ENCODE data around the gene CYSTM1.

CYSTM1 gene

DNA sequence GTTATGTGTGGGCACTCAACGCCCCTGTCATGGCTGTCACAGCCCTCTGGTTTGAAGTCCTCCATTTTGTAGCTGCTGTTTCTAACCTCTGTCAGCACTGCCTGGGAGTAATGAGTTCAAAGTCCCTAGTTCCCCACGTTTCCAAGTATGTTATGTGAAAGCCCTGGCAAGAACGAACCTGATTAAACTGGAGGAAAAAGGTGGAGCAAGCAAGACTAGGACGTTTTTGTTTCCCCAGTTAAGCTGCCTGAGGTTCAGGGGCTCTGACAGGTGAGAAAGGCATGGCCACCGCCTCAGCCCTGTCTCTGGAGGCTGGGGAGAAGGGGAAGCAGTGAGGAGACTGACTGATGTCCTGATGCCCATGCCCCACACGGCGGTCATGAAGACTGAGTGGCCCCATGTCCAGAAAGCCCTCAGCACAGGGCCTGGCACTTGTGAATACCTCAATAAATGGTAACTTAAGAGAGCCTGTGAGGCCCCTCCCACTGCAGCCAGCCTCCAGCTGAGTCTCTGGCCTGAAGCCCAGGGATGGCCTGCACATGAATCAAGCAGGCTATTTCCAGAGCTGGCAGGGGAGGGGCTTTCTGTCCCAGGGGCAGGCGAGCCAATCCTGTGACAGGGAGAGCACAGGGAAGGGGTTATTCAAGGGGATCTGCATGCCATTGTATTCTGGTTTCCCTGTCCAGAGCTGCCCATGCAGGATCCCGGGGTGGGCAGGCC, 66.2 kb downstream of the CYSTM1 start:
- peak; percentile 80 for DNase-seq (ENCODE audit: low read depth)
- TF ChIP-seq, protein P1, sequence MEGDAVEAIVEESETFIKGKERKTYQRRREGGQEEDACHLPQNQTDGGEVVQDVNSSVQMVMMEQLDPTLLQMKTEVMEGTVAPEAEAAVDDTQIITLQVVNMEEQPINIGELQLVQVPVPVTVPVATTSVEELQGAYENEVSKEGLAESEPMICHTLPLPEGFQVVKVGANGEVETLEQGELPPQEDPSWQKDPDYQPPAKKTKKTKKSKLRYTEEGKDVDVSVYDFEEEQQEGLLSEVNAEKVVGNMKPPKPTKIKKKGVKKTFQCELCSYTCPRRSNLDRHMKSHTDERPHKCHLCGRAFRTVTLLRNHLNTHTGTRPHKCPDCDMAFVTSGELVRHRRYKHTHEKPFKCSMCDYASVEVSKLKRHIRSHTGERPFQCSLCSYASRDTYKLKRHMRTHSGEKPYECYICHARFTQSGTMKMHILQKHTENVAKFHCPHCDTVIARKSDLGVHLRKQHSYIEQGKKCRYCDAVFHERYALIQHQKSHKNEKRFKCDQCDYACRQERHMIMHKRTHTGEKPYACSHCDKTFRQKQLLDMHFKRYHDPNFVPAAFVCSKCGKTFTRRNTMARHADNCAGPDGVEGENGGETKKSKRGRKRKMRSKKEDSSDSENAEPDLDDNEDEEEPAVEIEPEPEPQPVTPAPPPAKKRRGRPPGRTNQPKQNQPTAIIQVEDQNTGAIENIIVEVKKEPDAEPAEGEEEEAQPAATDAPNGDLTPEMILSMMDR (conservative IDR thresholded peaks at IDR 0.05; ENCODE audit: low read depth, low read length), result no peak
- H3K4me3 ChIP-seq (ENCODE audit: low read length), result no peak overlapping the region

DNA sequence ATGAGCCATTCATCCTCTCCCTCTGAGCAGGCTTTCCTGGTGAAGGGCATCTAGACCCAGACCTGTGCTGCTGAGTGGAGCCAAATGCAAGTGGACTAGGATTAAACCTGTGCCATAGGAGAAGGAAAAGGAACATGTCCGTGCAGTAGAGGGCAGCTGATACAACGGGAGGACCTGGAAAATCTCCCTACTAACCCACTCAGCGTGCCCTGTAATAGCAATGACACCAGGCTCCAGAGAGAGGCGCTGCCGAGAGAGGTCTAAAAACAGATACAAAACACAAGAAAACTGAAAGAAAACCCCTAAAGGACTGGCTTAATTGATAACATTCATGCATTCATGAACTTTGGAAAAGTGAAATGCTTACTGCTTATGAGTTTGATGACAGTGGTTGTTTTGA, 67.1 kb downstream of the CYSTM1 start:
- DNase-seq (ENCODE audit: low read depth), result no peak
- TF ChIP-seq, protein P1 (conservative IDR thresholded peaks at IDR 0.05; ENCODE audit: low read depth, low read length), result peak; percentile 28
- H3K4me3 ChIP-seq (ENCODE audit: low read length), result no peak overlapping the region

DNA sequence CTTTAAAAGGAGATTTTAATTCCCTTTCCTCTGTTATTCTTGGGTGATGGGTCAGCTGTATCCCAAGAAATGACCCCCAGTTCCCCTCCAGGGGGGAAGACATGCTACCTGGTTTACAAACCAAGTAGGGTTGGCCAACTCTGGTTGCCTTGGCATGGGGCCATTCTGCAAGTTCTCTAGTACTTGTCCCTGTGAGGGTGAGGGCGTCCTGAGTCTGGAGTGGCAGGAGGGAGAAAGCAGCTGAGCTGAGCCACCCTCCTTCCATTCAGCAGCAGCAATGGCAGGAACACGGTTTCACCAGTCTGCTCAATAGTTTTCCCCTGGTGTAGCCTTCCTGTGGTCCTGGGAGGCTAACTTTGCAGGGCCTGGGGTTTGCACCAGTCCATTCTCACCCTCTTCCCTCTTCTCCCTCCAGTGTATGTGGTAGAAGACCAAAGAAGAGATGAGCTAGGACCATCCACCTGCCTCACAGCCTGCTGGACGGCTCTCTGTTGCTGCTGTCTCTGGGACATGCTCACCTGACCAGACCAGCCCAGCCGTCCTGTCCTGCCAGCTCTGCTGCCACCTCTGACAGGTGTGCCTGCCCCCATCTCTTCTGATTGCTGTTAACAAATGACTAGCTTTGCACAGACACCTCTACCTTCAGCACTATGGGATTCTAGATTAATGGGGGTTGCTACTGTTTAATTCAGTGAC, 68.0 kb downstream of the CYSTM1 start:
- H3K4me3 ChIP-seq (ENCODE audit: low read length), result no peak overlapping the region
- TF ChIP-seq, protein P1 (conservative IDR thresholded peaks at IDR 0.05; ENCODE audit: low read depth, low read length), result no peak
- no peak for DNase-seq (ENCODE audit: low read depth)

DNA sequence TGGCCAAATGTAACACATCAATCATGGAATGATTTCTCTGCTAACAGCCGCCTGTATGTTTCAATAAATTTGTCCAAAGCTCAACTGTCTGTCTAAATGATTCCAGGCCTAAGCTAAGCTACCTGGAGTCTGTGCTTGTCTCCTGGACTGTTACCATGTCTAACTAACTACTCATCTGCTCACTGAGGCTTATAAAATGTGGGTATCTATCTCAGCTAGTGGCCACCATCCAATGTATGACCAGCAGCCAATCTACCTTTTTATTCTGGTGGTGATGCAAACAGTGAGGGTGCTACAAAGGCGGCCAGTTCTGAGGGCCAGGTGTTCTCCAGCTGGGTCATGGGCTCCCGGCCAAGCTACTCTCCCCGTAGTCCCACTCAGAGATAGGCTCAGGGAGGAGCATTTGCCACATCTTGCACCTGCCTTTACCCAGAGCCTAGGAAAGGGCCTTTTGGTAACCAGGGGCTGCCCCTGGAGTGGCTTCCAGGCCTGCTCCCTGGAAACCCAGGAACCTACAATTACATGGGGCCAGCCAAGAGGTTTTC, 68.8 kb downstream of the CYSTM1 start:
- TF ChIP-seq, protein P1 (conservative IDR thresholded peaks at IDR 0.05; ENCODE audit: low read depth, low read length), result no peak
- no peak for DNase-seq (ENCODE audit: low read depth)
- H3K4me3 ChIP-seq (ENCODE audit: low read length), result no peak overlapping the region

DNA sequence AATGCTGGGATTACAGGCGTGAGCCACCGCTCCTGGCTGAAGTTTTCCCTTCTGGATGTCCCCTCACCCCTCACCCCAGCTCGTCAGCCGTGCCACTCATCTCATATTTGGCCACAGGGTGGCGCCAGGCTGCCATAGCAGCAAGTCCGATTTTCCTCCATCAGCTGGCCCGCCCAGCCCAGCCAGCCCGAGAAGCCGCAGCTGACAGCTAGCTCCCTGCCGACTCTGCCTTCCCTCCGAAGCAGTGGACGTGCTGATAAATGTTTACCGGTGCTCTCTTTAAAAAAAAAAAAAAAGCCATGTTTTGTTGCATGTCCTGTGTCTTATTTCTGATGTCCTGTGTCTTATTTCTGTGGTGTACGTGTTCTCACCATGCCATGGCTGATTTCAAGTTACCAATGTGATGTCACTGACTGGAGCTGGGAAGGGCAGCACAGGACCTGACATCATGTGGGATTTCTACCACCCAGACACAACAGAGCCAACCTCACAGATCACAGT, 69.6 kb downstream of the CYSTM1 start:
- H3K4me3 ChIP-seq (ENCODE audit: low read length), result no peak overlapping the region
- peak; percentile 51 for DNase-seq (ENCODE audit: low read depth)

DNA sequence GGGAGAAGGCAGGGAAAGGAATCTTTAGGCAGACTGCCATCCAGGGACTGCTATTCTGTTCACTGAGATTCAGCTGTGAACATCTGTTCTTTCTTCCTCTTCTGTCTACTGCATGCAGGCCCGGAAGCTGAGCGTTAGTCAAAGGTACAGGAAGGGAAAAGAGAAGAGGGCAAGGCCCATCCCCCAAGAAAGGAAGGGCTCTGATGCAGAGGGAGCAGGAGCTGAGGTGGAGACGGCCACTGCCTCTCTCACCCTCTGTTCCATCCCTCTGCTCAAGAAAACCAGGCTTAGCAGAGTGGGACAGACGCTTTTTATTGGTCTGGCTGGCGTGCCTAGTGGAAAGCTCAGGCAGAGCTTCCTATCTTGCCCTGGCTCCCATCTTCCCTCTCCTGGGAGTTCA, 70.4 kb downstream of the CYSTM1 start:
- DNase-seq (ENCODE audit: low read depth), result no peak
- TF ChIP-seq, protein P1 (conservative IDR thresholded peaks at IDR 0.05; ENCODE audit: low read depth, low read length), result no peak
- H3K4me3 ChIP-seq (ENCODE audit: low read length), result no peak overlapping the region

More for the DNA sequence above, 69.6 kb downstream of the CYSTM1 start:
- TF ChIP-seq, protein P1 (conservative IDR thresholded peaks at IDR 0.05; ENCODE audit: low read depth, low read length), result peak; percentile 79
